ENCODE results near the gene KLHL20.
"Not testable (repeated sequence)": the region's sequence is repeated elsewhere in the genome, so short reads cannot be mapped to it uniquely, and the experiment has no call there.

KLHL20 gene

DNA sequence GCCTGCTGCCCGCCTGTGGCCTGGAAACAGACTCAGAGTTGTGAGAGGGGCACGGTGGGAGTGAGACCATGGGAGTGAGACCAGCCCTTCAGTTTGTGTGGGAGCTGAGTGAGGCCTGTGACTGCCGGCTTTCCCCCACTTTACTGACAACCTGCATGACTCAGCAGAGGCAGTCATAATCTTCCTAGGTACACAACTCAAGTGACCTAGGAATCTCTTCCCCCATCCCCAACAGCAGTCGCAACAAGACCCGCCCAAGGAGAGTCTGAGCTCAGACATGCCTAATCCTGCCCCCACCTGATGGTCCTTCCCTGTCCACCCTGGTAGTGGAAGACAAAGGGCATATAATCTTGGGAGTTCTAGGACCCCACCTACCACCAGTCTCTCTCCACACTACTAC lies 44.2 kb downstream of the KLHL20 start:
- TF ChIP-seq, protein P1, sequence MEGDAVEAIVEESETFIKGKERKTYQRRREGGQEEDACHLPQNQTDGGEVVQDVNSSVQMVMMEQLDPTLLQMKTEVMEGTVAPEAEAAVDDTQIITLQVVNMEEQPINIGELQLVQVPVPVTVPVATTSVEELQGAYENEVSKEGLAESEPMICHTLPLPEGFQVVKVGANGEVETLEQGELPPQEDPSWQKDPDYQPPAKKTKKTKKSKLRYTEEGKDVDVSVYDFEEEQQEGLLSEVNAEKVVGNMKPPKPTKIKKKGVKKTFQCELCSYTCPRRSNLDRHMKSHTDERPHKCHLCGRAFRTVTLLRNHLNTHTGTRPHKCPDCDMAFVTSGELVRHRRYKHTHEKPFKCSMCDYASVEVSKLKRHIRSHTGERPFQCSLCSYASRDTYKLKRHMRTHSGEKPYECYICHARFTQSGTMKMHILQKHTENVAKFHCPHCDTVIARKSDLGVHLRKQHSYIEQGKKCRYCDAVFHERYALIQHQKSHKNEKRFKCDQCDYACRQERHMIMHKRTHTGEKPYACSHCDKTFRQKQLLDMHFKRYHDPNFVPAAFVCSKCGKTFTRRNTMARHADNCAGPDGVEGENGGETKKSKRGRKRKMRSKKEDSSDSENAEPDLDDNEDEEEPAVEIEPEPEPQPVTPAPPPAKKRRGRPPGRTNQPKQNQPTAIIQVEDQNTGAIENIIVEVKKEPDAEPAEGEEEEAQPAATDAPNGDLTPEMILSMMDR (IDR thresholded peaks at IDR 0.05; ENCODE audit: low read depth, low read length): no peak
- no peak for DNase-seq (ENCODE audit: extremely low read depth, low read depth)

DNA sequence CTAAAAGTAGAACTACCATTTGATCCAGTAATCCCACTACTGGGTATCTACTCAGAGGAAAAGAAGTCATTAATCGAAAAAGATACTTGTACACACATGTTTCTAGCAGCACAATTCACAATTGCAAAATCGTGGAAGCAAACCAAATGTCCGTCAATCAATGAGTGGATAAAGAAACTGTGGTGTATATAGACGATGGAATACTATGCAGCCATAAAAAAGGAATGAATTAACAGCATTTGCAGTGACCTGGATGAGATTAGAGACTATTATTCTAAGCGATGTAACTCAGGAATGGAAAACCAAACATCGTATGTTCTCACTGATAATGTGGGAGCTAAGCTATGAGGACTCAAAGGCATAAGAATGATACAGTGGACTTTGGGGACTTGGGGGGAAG lies 49.5 kb downstream of the KLHL20 start:
- not testable (repeated sequence) for DNase-seq (ENCODE audit: extremely low read depth, low read depth)

DNA sequence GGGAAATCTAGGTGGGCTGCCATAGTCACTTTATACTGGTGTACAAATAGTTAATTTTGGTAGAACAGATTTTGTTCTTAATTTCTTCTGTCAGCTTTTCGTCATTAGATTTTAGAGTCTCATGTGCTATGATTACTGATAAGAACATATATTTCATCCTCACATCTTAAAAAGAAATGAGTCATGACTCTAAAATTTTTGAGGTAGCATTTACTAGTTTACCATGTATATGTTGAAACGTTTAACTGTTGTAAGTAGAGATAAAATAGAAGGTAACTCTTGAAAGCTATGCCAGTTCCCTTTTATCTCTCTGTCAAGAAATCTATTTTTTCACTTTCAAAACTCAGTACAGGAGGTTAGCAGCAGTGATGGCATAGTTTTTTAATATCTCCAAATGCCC lies 53.4 kb downstream of the KLHL20 start:
- DNase-seq (ENCODE audit: extremely low read depth, low read depth): no peak
- TF ChIP-seq, protein P1 (IDR thresholded peaks at IDR 0.05; ENCODE audit: low read depth, low read length): no peak

DNA sequence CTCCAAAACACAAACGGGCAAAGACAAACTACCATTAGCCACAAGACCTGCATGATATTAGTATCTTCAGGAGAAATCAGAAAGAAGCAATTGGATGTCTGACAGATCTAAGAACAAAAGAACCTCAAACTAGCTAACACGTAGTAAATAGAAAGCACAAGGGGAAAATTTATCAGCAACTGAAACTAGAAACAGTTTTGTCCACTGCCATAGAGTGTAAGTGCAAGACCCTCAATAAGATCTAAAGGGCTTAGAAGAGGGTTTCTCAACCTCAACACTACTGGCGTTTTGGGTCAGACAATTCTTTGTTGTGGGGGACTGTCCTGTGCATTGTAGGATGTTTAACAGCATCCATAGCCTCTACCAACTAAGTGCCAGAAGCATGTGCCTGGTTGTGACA lies 54.0 kb downstream of the KLHL20 start:
- TF ChIP-seq, protein P1 (IDR thresholded peaks at IDR 0.05; ENCODE audit: low read depth, low read length): no peak
- DNase-seq (ENCODE audit: extremely low read depth, low read depth): no peak

DNA sequence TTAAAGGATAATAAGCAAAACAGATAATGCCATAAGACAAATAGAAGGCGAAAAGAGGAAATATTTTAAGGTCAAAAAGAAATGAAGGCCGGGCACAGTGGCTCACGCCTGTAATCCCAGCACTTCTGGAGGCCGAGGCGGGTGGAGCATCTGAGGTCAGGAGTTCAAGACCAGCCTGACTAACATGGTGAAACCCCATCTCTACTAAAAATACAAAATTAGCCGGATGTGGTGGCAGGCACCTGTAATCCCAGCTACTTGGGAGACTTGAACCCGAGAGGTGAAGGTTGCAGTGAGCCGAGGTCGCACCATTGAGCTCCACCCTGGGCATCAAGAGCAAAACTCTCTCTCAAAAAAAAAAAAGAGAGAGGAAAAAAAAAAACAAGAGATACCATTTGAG lies 55.5 kb downstream of the KLHL20 start:
- DNase-seq (ENCODE audit: extremely low read depth, low read depth): not testable (repeated sequence)

DNA sequence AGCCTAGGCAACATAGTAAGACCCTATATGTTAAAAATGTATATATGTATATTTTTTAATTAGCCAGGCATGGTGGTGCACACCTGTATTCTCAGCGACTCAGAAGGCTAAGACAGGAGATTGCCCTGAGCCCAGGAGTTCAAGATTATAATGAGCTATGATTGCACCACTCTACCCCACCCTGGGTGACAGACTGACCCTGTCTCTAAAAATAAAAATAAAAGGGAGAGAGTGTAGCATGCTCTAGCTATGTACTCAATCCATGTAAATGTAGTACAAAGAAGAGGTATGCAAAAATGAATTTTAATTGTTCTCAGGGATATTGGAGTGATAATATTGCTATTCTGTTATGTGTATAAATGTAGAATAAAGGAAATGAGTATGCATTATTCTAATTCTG lies 56.8 kb downstream of the KLHL20 start:
- TF ChIP-seq, protein P1 (IDR thresholded peaks at IDR 0.05; ENCODE audit: low read depth, low read length): no peak

DNA sequence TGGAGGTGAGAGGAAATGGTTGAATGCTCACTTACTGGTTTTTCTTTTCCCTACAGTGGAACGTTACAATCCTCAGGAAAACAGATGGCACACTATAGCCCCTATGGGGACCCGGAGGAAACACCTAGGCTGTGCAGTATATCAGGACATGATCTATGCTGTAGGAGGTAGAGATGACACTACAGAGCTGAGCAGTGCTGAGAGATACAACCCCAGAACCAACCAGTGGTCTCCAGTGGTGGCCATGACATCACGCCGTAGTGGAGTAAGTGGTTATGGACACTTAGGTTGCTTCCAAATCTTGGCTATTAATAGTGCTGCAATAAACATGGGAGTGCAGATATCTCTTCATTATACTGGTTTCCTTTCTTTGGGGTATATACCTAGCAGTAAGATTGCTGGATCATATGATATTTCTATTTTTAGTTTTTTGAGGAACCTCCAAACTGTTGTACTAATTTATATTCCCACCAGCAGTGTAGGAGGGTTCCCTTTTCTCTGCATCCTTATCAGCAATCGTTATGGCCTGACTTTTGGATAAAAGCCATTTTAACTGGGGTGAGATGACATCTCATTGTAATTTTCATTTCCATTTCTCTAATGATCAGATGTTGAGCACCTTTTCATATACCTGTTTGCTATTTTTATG lies 60.9 kb downstream of the KLHL20 start:
- DNase-seq (ENCODE audit: extremely low read depth, low read depth): no peak
- TF ChIP-seq, protein P1 (IDR thresholded peaks at IDR 0.05; ENCODE audit: low read depth, low read length): no peak

More for the DNA sequence above, 56.8 kb downstream of the KLHL20 start:
- DNase-seq (ENCODE audit: extremely low read depth, low read depth): no peak

DNA sequence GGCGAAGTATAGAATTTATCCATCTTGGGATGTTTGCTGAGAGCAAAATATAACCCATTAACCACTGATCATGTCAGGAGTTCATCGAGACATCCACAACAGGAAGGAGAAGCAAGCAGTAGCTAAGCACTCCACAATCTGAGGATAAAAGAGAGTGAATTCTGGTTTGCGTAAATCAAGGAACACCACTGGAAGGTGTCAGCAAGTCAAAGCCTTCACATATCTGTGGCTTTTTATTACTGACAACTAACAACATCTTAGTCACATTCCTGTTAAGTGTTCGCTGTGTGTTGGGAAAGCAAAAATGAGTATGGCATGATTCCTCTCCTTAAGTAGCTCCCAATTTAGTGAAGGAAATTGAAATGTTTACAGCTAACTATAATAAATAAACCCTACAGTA lies 65.2 kb downstream of the KLHL20 start:
- no peak for DNase-seq (ENCODE audit: extremely low read depth, low read depth)
- TF ChIP-seq, protein P1 (IDR thresholded peaks at IDR 0.05; ENCODE audit: low read depth, low read length): no peak

Measured in AG09319 (cell line).